ENCODE results near the gene PXN.

The PXN gene

GRCh38 chr12:120180975-120181374, 84.6 kb downstream of the PXN start:
- no peak for DNase-seq (ENCODE audit: low read depth in 4 of 4, low spot score in 1 of 4)

GRCh38 chr12:120175537-120175936, 90.0 kb downstream of the PXN start:
- DNase-seq (ENCODE audit: low read depth in 4 of 4, low spot score in 1 of 4), result no peak

GRCh38 chr12:120175062-120175461, 90.5 kb downstream of the PXN start:
- DNase-seq (ENCODE audit: low read depth in 4 of 4, low spot score in 1 of 4), result no peak

GRCh38 chr12:120172053-120172452, 93.5 kb downstream of the PXN start:
- DNase-seq (ENCODE audit: low read depth in 4 of 4, low spot score in 1 of 4), result no peak

GRCh38 chr12:120170631-120171030, 94.9 kb downstream of the PXN start:
- no peak for DNase-seq (ENCODE audit: low read depth in 4 of 4, low spot score in 1 of 4)

- no peak for DNase-seq (ENCODE audit: low read depth in 4 of 4, low spot score in 1 of 4)
These were observed 95.6 kb downstream of the PXN start for GRCh38 chr12:120169946-120170345.

- no peak for DNase-seq (ENCODE audit: low read depth in 4 of 4, low spot score in 1 of 4)
These were observed 97.2 kb downstream of the PXN start for GRCh38 chr12:120168337-120168736.

- DNase-seq (ENCODE audit: low read depth in 4 of 4, low spot score in 1 of 4), result no peak
These were observed 97.9 kb downstream of the PXN start for GRCh38 chr12:120167529-120168095.

- DNase-seq (ENCODE audit: low read depth in 4 of 4, low spot score in 1 of 4), result no peak
These were observed 101.2 kb downstream of the PXN start for GRCh38 chr12:120164293-120164692.

GRCh38 chr12:120162763-120163162, 102.8 kb downstream of the PXN start:
- DNase-seq (ENCODE audit: low read depth in 4 of 4, low spot score in 1 of 4), result no peak

- DNase-seq (ENCODE audit: low read depth in 4 of 4, low spot score in 1 of 4), result no peak
These were observed 103.7 kb downstream of the PXN start for GRCh38 chr12:120161852-120162251.
